Measurements from ENCODE around the gene RHBDD1. TPM values are rescaled to one million over a fixed set of nuclear protein-coding genes. Genes with fewer than 3 reads are reported as not detected.

The RHBDD1 gene
- total RNA-seq, 4 donors from 2014 or later = 7.8 to 28.9 (median 18.0) TPM

GRCh38 chr2:226875438-226876225, 39.8 kb downstream of the RHBDD1 start:
- intact Hi-C loops (cut with DNase I; ENCODE audit: low total_unique reads) = no loop called here
- TF ChIP-seq CTCF (IDR thresholded peaks at IDR 0.05) = no peak
- TF ChIP-seq POLR2A (IDR thresholded peaks at IDR 0.05) = no peak
- H3K4me3 ChIP-seq (ENCODE audit: low read depth, poor library complexity, severe bottlenecking) = no peak overlapping the region
- WGBS, 2 donors = 90 to 91% methylated on average over 5 of the region's 5 CpGs
- no peak for DNase-seq (ENCODE audit: low spot score in 2 of 2)

- TF ChIP-seq POLR2A (IDR thresholded peaks at IDR 0.05) = no peak
- no peak for TF ChIP-seq CTCF (IDR thresholded peaks at IDR 0.05)
Measured at GRCh38 chr2:226877491-226877890, 41.6 kb downstream of the RHBDD1 start.

GRCh38 chr2:226881287-226881686, 45.4 kb downstream of the RHBDD1 start:
- 91 to 93% methylated on average over 2 of the region's 2 CpGs for WGBS, 2 donors

More at GRCh38 chr2:226877491-226877890, 41.6 kb downstream of the RHBDD1 start:
- intact Hi-C loops (cut with DNase I; ENCODE audit: low total_unique reads) = no loop called here
- H3K4me3 ChIP-seq (ENCODE audit: low read depth, poor library complexity, severe bottlenecking) = no peak overlapping the region
- no peak for DNase-seq (ENCODE audit: low spot score in 2 of 2)
- 93 to 95% methylated on average over 3 of the region's 3 CpGs for WGBS, 2 donors

DNA sequence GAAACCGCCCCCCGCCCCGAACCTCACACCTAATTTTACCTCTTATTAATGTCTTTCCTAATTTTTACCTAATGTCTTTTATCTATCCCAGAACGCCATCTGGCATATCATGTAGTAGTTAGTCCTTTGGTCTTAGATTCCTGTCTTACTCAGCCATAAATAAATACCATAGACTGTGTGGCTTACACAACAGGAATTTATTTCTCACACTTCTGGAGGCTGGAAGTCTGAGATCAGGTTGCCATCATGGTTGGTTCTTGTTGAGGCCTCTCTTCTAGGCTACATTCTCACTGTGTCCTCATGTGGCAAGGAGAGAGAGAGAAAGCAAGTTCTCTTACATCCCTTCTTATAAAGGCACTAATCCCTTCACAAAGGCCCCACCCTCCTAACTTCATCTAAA, 46.8 kb downstream of the RHBDD1 start:
- no peak overlapping the region for H3K4me3 ChIP-seq (ENCODE audit: low read depth, poor library complexity, severe bottlenecking)
- WGBS, 2 donors = 98% methylated on average over 4 of the region's 4 CpGs
- intact Hi-C loops (cut with DNase I; ENCODE audit: low total_unique reads) = no loop called here
- no peak for TF ChIP-seq POLR2A (IDR thresholded peaks at IDR 0.05)
- TF ChIP-seq CTCF (IDR thresholded peaks at IDR 0.05) = no peak
- no peak for DNase-seq (ENCODE audit: low spot score in 2 of 2)

More at GRCh38 chr2:226881287-226881686, 45.4 kb downstream of the RHBDD1 start:
- DNase-seq (ENCODE audit: low spot score in 2 of 2) = no peak
- intact Hi-C loops (cut with DNase I; ENCODE audit: low total_unique reads) = no loop called here
- H3K4me3 ChIP-seq (ENCODE audit: low read depth, poor library complexity, severe bottlenecking) = no peak overlapping the region
- no peak for TF ChIP-seq POLR2A (IDR thresholded peaks at IDR 0.05)
- no peak for TF ChIP-seq CTCF (IDR thresholded peaks at IDR 0.05)

- no peak for TF ChIP-seq CTCF (IDR thresholded peaks at IDR 0.05)
- TF ChIP-seq POLR2A (IDR thresholded peaks at IDR 0.05) = no peak
- intact Hi-C loops (cut with DNase I; ENCODE audit: low total_unique reads) = no loop called here
- 95 to 96% methylated on average over 4 of the region's 4 CpGs for WGBS, 2 donors
Measured at GRCh38 chr2:226883296-226883795, 47.5 kb downstream of the RHBDD1 start.

More at GRCh38 chr2:226883296-226883795, 47.5 kb downstream of the RHBDD1 start:
- no peak for DNase-seq (ENCODE audit: low spot score in 2 of 2)
- no peak overlapping the region for H3K4me3 ChIP-seq (ENCODE audit: low read depth, poor library complexity, severe bottlenecking)

Measured in lower leg skin (tissue), 4 donors.